GM12864 (cell line): Measurements from ENCODE around the gene GLS2.
A peak's percentile ranks its signal among the peaks of the same experiment; 100 is the strongest.

Experiments used
- DNase-seq: peaks from one replicate; pipeline ENCODE4 v3.0.0-alpha.2; 2011; ENCODE audit warnings: low read depth
- H3K4me3 ChIP-seq: 2 replicates; pipeline ENCODE4 v1.5.1; 2011; ENCODE audit warnings: mild to moderate bottlenecking, low read depth, low read length, control low read depth
- CTCF ChIP-seq: IDR thresholded peaks from 2 replicates; pipeline ENCODE4 v1.5.1; 2011; ENCODE audit warnings: low read depth, mild to moderate bottlenecking, moderate library complexity, low read length, control low read depth, inconsistent platforms; ENCODE audit errors: missing control alignments

GLS2 gene

GRCh38 chr12:56488041-56488955 is at the start of gene GLS2:
Gene GLS2, minus strand, starts transcription at chr12:56488161. Its CDS starts 43 bp downstream, at chr12:56488118.
- peak; percentile 46 for DNase-seq
- H3K4me3 ChIP-seq, result peak within 1 kb of the TSS; percentile 53
- no peak for TF ChIP-seq CTCF

- no peak for TF ChIP-seq CTCF
- no peak overlapping the region for H3K4me3 ChIP-seq
- no peak for DNase-seq
Observed at GRCh38 chr12:56537546-56537945, 49.6 kb upstream of the GLS2 start.

- no peak for DNase-seq
- H3K4me3 ChIP-seq, result no peak overlapping the region
- no peak for TF ChIP-seq CTCF
Observed at GRCh38 chr12:56530390-56531055, 42.6 kb upstream of the GLS2 start.

- no peak for TF ChIP-seq CTCF
- DNase-seq, result no peak
- no peak overlapping the region for H3K4me3 ChIP-seq
Observed at GRCh38 chr12:56529656-56530055, 41.7 kb upstream of the GLS2 start.

GRCh38 chr12:56528846-56529245 is 40.9 kb upstream of the GLS2 start:
- DNase-seq, result no peak
- H3K4me3 ChIP-seq, result no peak overlapping the region
- TF ChIP-seq CTCF, result no peak

GRCh38 chr12:56522411-56523193 is 34.6 kb upstream of the GLS2 start:
- DNase-seq, result no peak
- no peak for TF ChIP-seq CTCF
- H3K4me3 ChIP-seq, result peak overlapping the region; percentile 67
